GM18861 (cell line): Measurements from ENCODE around the gene TLE3.

Source experiments
- ATAC-seq: cut with Tn5 transposase; IDR thresholded peaks from one replicate; pipeline ENCODE4 v1.9.1; 2021; ENCODE audit not compliant: unreplicated experiment

The TLE3 gene

DNA sequence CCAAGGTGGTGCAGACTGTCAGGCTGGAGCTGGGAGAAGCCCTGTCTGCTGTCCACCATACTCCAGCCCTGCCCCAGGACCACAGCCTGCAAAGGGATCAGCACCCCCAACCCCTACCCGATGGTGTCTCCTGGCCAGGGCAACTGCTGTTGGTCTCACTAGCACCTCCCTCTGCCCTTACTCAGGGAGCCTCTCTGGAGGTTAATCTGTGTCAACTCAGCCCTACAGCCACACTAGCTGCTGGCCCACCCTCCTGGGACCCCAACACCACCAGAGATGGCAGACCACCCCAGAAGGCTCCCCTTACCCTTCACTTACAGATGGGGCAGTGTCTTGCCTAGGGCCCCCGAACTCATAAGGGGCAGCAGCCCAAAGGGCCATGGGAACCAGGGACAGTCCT, 65.2 kb downstream of the TLE3 start:
- ATAC-seq = no peak

DNA sequence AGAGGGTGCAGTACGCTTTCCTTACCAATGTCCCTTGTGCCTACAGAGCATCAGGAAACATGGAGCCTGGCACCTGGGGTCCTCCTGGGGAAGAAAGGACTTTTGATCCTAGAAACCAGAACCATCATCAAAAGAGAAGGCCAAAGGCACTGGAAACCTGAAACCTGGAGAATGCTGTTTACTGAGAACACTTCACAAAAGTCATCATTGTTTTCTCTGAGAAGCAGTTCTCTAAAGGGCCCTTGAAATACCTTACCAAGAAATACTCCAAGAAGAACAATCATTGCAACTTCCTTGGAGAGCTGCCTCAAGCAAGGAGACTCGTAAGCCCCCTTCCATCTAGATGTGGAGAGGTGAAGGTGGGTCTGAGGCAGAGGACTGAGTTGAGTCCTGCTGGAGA, 66.0 kb downstream of the TLE3 start:
- no peak for ATAC-seq

GRCh38 chr15:70031261-70031660, 66.5 kb downstream of the TLE3 start:
- no peak for ATAC-seq

- ATAC-seq = no peak
Measured at GRCh38 chr15:70030851-70031250, 66.9 kb downstream of the TLE3 start.

DNA sequence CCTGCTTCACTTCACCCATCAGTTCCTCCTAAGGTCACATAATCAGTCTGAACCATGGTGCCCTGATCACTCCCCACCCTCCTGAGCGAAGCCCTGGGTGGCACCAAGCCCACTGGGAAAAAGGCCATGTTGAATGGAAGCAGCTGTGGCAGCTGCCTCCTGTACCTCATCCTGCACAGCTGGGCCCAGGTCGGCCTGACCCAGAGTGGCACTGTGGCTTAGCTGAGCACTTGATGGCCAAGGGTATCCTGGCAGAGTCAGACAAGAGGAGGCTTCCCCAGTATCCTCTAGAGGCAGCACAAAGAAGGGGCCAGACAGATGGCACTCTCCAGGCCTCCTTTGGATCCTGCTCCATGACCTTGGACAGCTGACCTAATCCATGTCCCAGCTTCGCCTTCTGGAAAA, 68.4 kb downstream of the TLE3 start:
- ATAC-seq = no peak

DNA sequence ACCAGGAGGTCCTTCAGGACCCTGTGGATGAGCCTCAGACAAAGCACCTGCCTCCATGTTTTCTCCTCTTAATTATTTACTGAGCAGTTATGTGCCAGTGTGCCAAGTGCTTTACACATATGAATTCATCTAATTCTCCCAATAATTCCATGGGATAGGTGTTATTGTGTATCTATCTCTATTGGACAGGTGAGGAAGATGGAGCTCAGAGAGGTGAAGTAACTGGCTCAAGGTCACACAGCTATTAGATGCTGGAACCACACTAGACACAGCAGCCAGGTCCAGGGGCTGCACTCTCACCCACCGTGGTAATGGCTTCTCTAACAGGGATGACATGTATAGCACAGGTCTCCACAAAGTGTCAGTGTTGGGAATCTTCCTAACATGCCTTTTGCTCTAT, 70.2 kb downstream of the TLE3 start:
- no peak for ATAC-seq

DNA sequence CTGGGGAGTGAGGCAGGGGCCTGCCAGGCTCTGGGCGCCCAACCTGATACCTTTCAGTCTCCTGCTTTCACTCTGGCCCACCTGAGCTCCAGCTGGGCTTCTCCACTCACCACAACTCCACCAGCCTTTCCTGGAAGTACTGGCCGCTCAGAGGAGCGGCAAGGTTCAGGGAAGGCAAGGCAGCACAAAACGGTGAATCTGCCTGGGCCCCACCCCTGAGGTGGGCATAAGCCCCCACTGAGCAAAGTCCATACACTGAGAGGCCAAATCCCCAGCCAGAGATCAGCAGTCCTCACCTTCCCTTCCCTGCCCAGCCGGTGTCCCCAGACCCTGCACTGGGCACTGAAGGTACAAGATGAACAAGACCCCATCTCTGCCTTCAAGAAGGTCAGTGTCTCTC, 70.7 kb downstream of the TLE3 start:
- ATAC-seq = no peak

- ATAC-seq = no peak
Measured at GRCh38 chr15:70025413-70026296, 72.1 kb downstream of the TLE3 start.

GRCh38 chr15:70024521-70024920, 73.2 kb downstream of the TLE3 start:
- ATAC-seq = no peak

GRCh38 chr15:70023769-70024491, 73.8 kb downstream of the TLE3 start:
- no peak for ATAC-seq

- peak; percentile 71 for ATAC-seq
Measured at GRCh38 chr15:70023064-70023768, 74.5 kb downstream of the TLE3 start.

- ATAC-seq = no peak
Measured at GRCh38 chr15:70020229-70020628, 77.5 kb downstream of the TLE3 start.

- no peak for ATAC-seq
Measured at GRCh38 chr15:70018646-70019600, 78.8 kb downstream of the TLE3 start.

- ATAC-seq = no peak
Measured at GRCh38 chr15:70017801-70018200, 79.9 kb downstream of the TLE3 start.

DNA sequence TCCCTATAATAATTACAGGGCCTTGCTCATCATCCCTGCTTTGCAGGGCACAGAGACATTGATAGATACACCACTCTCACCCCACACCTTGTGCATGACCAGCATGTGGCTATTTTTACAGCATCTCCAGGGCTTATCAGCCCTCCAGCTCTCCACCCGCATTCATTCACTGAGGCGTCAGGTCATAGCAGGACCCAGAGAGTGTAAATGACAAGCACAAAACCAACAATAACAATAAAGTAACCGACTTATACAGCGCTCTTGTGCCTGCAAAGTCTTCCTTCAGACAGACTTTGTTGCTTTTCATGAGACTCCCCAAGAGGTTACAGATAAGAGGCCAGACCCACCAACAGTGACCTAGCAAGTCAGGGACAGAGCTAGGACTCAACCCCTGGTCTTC, 80.7 kb downstream of the TLE3 start:
- ATAC-seq = no peak

GRCh38 chr15:70016511-70016994, 81.2 kb downstream of the TLE3 start:
- ATAC-seq = no peak

- ATAC-seq = peak; percentile 71
Measured at GRCh38 chr15:70014860-70015490, 82.7 kb downstream of the TLE3 start.

GRCh38 chr15:70014331-70014730, 83.4 kb downstream of the TLE3 start:
- ATAC-seq = peak; percentile 3

- ATAC-seq = no peak
Measured at GRCh38 chr15:70013656-70014313, 83.9 kb downstream of the TLE3 start.
